Astrocyte of the spinal cord (primary cell): ENCODE data around the gene GRAP2.
"Not testable (repeated sequence)": the region's sequence is repeated elsewhere in the genome, so short reads cannot be mapped to it uniquely, and the experiment has no call there.

Experiments
- DNase-seq: peaks from one replicate; pipeline ENCODE4 v3.0.0; 2011; ENCODE audit warnings: low read depth, low spot score
- H3K4me3 ChIP-seq: 2 replicates; pipeline ENCODE4 v1.5.1; 2011; ENCODE audit warnings: low read depth, mild to moderate bottlenecking, low read length, moderate library complexity
- CTCF ChIP-seq: IDR thresholded peaks from 2 replicates; pipeline ENCODE4 v1.5.1; 2012; ENCODE audit warnings: low read depth, mild to moderate bottlenecking, low read length, inconsistent platforms
- in situ Hi-C: cut with HindIII; loops from 2 replicates; pipeline ENCODE4 v1.10.0; 2017; ENCODE audit warnings: low sequenced_read_pairs

The GRAP2 gene

GRCh38 chr22:39900306-39901227 lies at the start of gene GRAP2:
Gene GRAP2 (plus strand): TSS chr22:39901084. CDS start chr22:39947107, 46,023 bp downstream.
- H3K4me3 ChIP-seq = no peak within 1 kb of the TSS
- no peak for TF ChIP-seq CTCF
- in situ Hi-C loops = no loop called here
- DNase-seq = no peak

GRCh38 chr22:39851606-39852315 lies 49.1 kb upstream of the GRAP2 start:
- DNase-seq = no peak
- no peak overlapping the region for H3K4me3 ChIP-seq
- in situ Hi-C loops = no loop called here
- no peak for TF ChIP-seq CTCF

- no peak for TF ChIP-seq CTCF
- DNase-seq = no peak
- H3K4me3 ChIP-seq = no peak overlapping the region
- in situ Hi-C loops = no loop called here
Observed at GRCh38 chr22:39852799-39853198, 48.1 kb upstream of the GRAP2 start.

GRCh38 chr22:39856588-39856987 lies 44.3 kb upstream of the GRAP2 start:
- no peak for DNase-seq

GRCh38 chr22:39859903-39860588 lies 40.8 kb upstream of the GRAP2 start:
- no peak overlapping the region for H3K4me3 ChIP-seq
- no peak for TF ChIP-seq CTCF
- DNase-seq = no peak
- in situ Hi-C loops = no loop called here

More at GRCh38 chr22:39856588-39856987, 44.3 kb upstream of the GRAP2 start:
- no peak for TF ChIP-seq CTCF
- no peak overlapping the region for H3K4me3 ChIP-seq
- in situ Hi-C loops = no loop called here

- no peak overlapping the region for H3K4me3 ChIP-seq
- no peak for TF ChIP-seq CTCF
- in situ Hi-C loops = no loop called here
- no peak for DNase-seq
Observed at GRCh38 chr22:39868741-39869140, 32.1 kb upstream of the GRAP2 start.

- in situ Hi-C loops, H3K4me3 ChIP-seq, DNase-seq: not testable (repeated sequence)
Observed at GRCh38 chr22:39869797-39870196, 31.1 kb upstream of the GRAP2 start.
